ENCODE measurements around the gene DAD1. TPM values are rescaled to one million over a fixed set of nuclear protein-coding genes. Genes with fewer than 3 reads are reported as not detected.
A peak's percentile ranks its signal among the peaks of the same experiment; 100 is the strongest.

The DAD1 gene
- total and polyA plus RNA-seq, 7 experiments from 2014 or later, result 68.8 to 777 (median 123) TPM

GRCh38 chr14:22613736-22614239 is 24.8 kb upstream of the DAD1 start:
- Histone ChIP-seq H3K4me1 (ENCODE audit: control insufficient read depth in 2 of 2, insufficient read depth in 2 of 2, low read length in 2 of 2) (no peaks in the 10 kb centered on the region), H3K4me3 (ENCODE audit: low read length) (no peak overlapping the region), H3K36me3 (ENCODE audit: control insufficient read depth in 2 of 3, insufficient read depth in 3 of 3, low read length in 3 of 3) (peaks cover 0 to 29% (median 4%) of the 10 kb centered on the region in 3 experiments), H3K27me3 (ENCODE audit: control insufficient read depth in 2 of 2, insufficient read depth in 2 of 2, low read length in 2 of 2) (no peaks in the 10 kb centered on the region), H3K9me3 (ENCODE audit: control insufficient read depth in 2 of 3, low read length in 3 of 3) (no peaks in the 10 kb centered on the region), H3K27ac (ENCODE audit: low read depth, low read length) (no peak overlapping the region)
- intact Hi-C loops (cut with micrococcal nuclease), result no loop called here
- POLR2A ChIA-PET, result interaction anchor here (0.7 kb wide), 1 partner anchor 927 kb away, joined by 4 read pairs; no protein-coding TSS in a partner anchor
- Mint-ChIP-seq H3K27me3 (peaks cover 0 to 8% (median 0%) of the 10 kb centered on the region in 5 donors), H3K9me3 (peaks cover 0 to 2% (median 0%) of the 10 kb centered on the region in 11 donors), H3K4me3 (no peak overlapping the region), H3K4me1 (peaks cover 0 to 4% (median 0%) of the 10 kb centered on the region in 7 donors), H3K27ac (no peak overlapping the region), H3K36me3 (peaks cover 13 to 29% (median 19%) of the 10 kb centered on the region in 5 donors)
- no peak for DNase-seq
- no peak for ATAC-seq
- CTCF ChIA-PET, result interaction anchor here (0.7 kb wide), 1 partner anchor 275 kb away, joined by 4 read pairs; no protein-coding TSS in a partner anchor

- ChIA-PET POLR2A (interaction anchor here (0.7 kb wide), 2 partner anchors 285 to 928 kb away, joined by 3 to 4 read pairs; no protein-coding TSS in a partner anchor), CTCF (interaction anchor here (0.7 kb wide), 1 partner anchor 276 kb away, joined by 4 read pairs; no protein-coding TSS in a partner anchor)
- Mint-ChIP-seq H3K36me3 (peaks cover 13 to 33% (median 19%) of the 10 kb centered on the region in 5 donors), H3K4me3 (no peak overlapping the region), H3K27me3 (peaks cover 0 to 8% (median 0%) of the 10 kb centered on the region in 5 donors), H3K4me1 (peaks cover 0 to 4% (median 0%) of the 10 kb centered on the region in 7 donors), H3K27ac (peak overlapping the region in 1 of 9 donors; percentile 22), H3K9me3 (peaks cover 0 to 2% (median 0%) of the 10 kb centered on the region in 11 donors)
- no peak for ATAC-seq
- no peak overlapping the region for H3K27ac ChIP-seq (ENCODE audit: low read depth, low read length)
- no peak overlapping the region for H3K4me3 ChIP-seq (ENCODE audit: low read length)
- H3K9me3 ChIP-seq (ENCODE audit: control insufficient read depth in 2 of 3, low read length in 3 of 3), result no peaks in the 10 kb centered on the region
- H3K4me1 ChIP-seq (ENCODE audit: control insufficient read depth in 2 of 2, insufficient read depth in 2 of 2, low read length in 2 of 2), result no peaks in the 10 kb centered on the region
- peaks cover 0 to 30% (median 4%) of the 10 kb centered on the region in 3 experiments for H3K36me3 ChIP-seq (ENCODE audit: control insufficient read depth in 2 of 3, insufficient read depth in 3 of 3, low read length in 3 of 3)
- DNase-seq, result no peak
- H3K27me3 ChIP-seq (ENCODE audit: control insufficient read depth in 2 of 2, insufficient read depth in 2 of 2, low read length in 2 of 2), result no peaks in the 10 kb centered on the region
- intact Hi-C loops (cut with micrococcal nuclease), result no loop called here
Observed at GRCh38 chr14:22613106-22613695, 24.2 kb upstream of the DAD1 start.

- Histone ChIP-seq H3K27ac (ENCODE audit: low read depth, low read length) (no peak overlapping the region), H3K27me3 (ENCODE audit: control insufficient read depth in 2 of 2, insufficient read depth in 2 of 2, low read length in 2 of 2) (no peaks in the 10 kb centered on the region), H3K4me1 (ENCODE audit: control insufficient read depth in 2 of 2, insufficient read depth in 2 of 2, low read length in 2 of 2) (no peaks in the 10 kb centered on the region), H3K9me3 (ENCODE audit: control insufficient read depth in 2 of 3, low read length in 3 of 3) (no peaks in the 10 kb centered on the region), H3K4me3 (ENCODE audit: low read length) (no peak overlapping the region), H3K36me3 (ENCODE audit: control insufficient read depth in 2 of 3, insufficient read depth in 3 of 3, low read length in 3 of 3) (peaks cover 7 to 52% (median 9%) of the 10 kb centered on the region in 3 experiments)
- ChIA-PET POLR2A (no interaction called here), CTCF (no interaction called here)
- H3K9me3 Mint-ChIP-seq, result peaks cover 0 to 2% (median 0%) of the 10 kb centered on the region in 11 donors
- H3K36me3 Mint-ChIP-seq, result peaks cover 17 to 50% (median 28%) of the 10 kb centered on the region in 5 donors
- peaks cover 0 to 4% (median 0%) of the 10 kb centered on the region in 7 donors for H3K4me1 Mint-ChIP-seq
- no peaks in the 10 kb centered on the region for H3K27me3 Mint-ChIP-seq
- DNase-seq (no peak), ATAC-seq (no peak)
- peak overlapping the region in 1 of 9 donors; percentile 55 for H3K27ac Mint-ChIP-seq
- no peak overlapping the region for H3K4me3 Mint-ChIP-seq
- intact Hi-C loops (cut with micrococcal nuclease), result no loop called here
Observed at GRCh38 chr14:22610931-22611330, 21.9 kb upstream of the DAD1 start.

GRCh38 chr14:22607291-22607690 is 18.3 kb upstream of the DAD1 start:
- intact Hi-C loops (cut with micrococcal nuclease), result no loop called here
- ChIA-PET POLR2A (no interaction called here), CTCF (no interaction called here)
- DNase-seq (no peak), ATAC-seq (no peak)
- Histone ChIP-seq H3K27me3 (ENCODE audit: control insufficient read depth in 2 of 2, insufficient read depth in 2 of 2, low read length in 2 of 2) (no peaks in the 10 kb centered on the region), H3K36me3 (ENCODE audit: control insufficient read depth in 2 of 3, insufficient read depth in 3 of 3, low read length in 3 of 3) (peaks cover 12 to 83% (median 22%) of the 10 kb centered on the region in 3 experiments), H3K27ac (ENCODE audit: low read depth, low read length) (no peak overlapping the region), H3K4me3 (ENCODE audit: low read length) (no peak overlapping the region), H3K9me3 (ENCODE audit: control insufficient read depth in 2 of 3, low read length in 3 of 3) (no peaks in the 10 kb centered on the region), H3K4me1 (ENCODE audit: control insufficient read depth in 2 of 2, insufficient read depth in 2 of 2, low read length in 2 of 2) (no peaks in the 10 kb centered on the region)
- Mint-ChIP-seq H3K36me3 (peaks cover 29 to 82% (median 36%) of the 10 kb centered on the region in 5 donors), H3K27me3 (no peaks in the 10 kb centered on the region), H3K9me3 (no peaks in the 10 kb centered on the region), H3K4me1 (peaks cover 0 to 6% (median 0%) of the 10 kb centered on the region in 7 donors), H3K4me3 (no peak overlapping the region), H3K27ac (no peak overlapping the region)

GRCh38 chr14:22606380-22606779 is 17.4 kb upstream of the DAD1 start:
- intact Hi-C loops (cut with micrococcal nuclease), result no loop called here
- H3K27me3 Mint-ChIP-seq, result no peaks in the 10 kb centered on the region
- ATAC-seq (no peak), DNase-seq (no peak)
- CTCF ChIA-PET, result no interaction called here
- POLR2A ChIA-PET, result no interaction called here
- no peak overlapping the region for H3K4me3 Mint-ChIP-seq
- no peaks in the 10 kb centered on the region for H3K9me3 ChIP-seq (ENCODE audit: control insufficient read depth in 2 of 3, low read length in 3 of 3)
- H3K27ac ChIP-seq (ENCODE audit: low read depth, low read length), result no peak overlapping the region
- H3K4me1 Mint-ChIP-seq, result peaks cover 0 to 13% (median 6%) of the 10 kb centered on the region in 7 donors
- H3K36me3 Mint-ChIP-seq, result peaks cover 35 to 84% (median 41%) of the 10 kb centered on the region in 5 donors
- H3K4me1 ChIP-seq (ENCODE audit: control insufficient read depth in 2 of 2, insufficient read depth in 2 of 2, low read length in 2 of 2), result no peaks in the 10 kb centered on the region
- no peaks in the 10 kb centered on the region for H3K27me3 ChIP-seq (ENCODE audit: control insufficient read depth in 2 of 2, insufficient read depth in 2 of 2, low read length in 2 of 2)
- H3K27ac Mint-ChIP-seq, result peak overlapping the region in 1 of 9 donors; percentile 54
- no peaks in the 10 kb centered on the region for H3K9me3 Mint-ChIP-seq
- H3K4me3 ChIP-seq (ENCODE audit: low read length), result no peak overlapping the region
- peaks cover 12 to 83% (median 22%) of the 10 kb centered on the region in 3 experiments for H3K36me3 ChIP-seq (ENCODE audit: control insufficient read depth in 2 of 3, insufficient read depth in 3 of 3, low read length in 3 of 3)

GRCh38 chr14:22602862-22603261 is 13.8 kb upstream of the DAD1 start:
- H3K9me3 Mint-ChIP-seq, result no peaks in the 10 kb centered on the region
- ATAC-seq (no peak), DNase-seq (no peak)
- Histone ChIP-seq H3K9me3 (ENCODE audit: control insufficient read depth in 2 of 3, low read length in 3 of 3) (no peaks in the 10 kb centered on the region), H3K4me3 (ENCODE audit: low read length) (no peak overlapping the region), H3K4me1 (ENCODE audit: control insufficient read depth in 2 of 2, insufficient read depth in 2 of 2, low read length in 2 of 2) (peaks cover 10 to 15% of the 10 kb centered on the region in 2 donors), H3K27me3 (ENCODE audit: control insufficient read depth in 2 of 2, insufficient read depth in 2 of 2, low read length in 2 of 2) (no peaks in the 10 kb centered on the region), H3K27ac (ENCODE audit: low read depth, low read length) (no peak overlapping the region), H3K36me3 (ENCODE audit: control insufficient read depth in 2 of 3, insufficient read depth in 3 of 3, low read length in 3 of 3) (peaks cover 8 to 62% (median 22%) of the 10 kb centered on the region in 3 experiments)
- intact Hi-C loops (cut with micrococcal nuclease), result no loop called here
- H3K27me3 Mint-ChIP-seq, result no peaks in the 10 kb centered on the region
- ChIA-PET CTCF (interaction anchor here (1.6 to 3.1 kb wide), 2 partner anchors 10 to 13 kb away, joined by 4 to 13 read pairs; partner anchors contain the start of gene DAD1), POLR2A (interaction anchor here (2.1 kb wide), 1 partner anchor 9 kb away, joined by 4 read pairs; no protein-coding TSS in a partner anchor)
- peaks cover 23 to 37% (median 27%) of the 10 kb centered on the region in 7 donors for H3K4me1 Mint-ChIP-seq
- H3K27ac Mint-ChIP-seq, result peak overlapping the region in 1 of 9 donors; percentile 48
- peaks cover 20 to 57% (median 28%) of the 10 kb centered on the region in 5 donors for H3K36me3 Mint-ChIP-seq
- no peak overlapping the region for H3K4me3 Mint-ChIP-seq
